KMS-11 (cell line): Measurements from ENCODE around the gene MIA3.

Experiments
- H2AFZ ChIP-seq: fragments of 200-600 bp; sonication (generic); 2 replicates; pipeline ENCODE4 v1.6.1; 2016; ENCODE audit warnings: antibody characterized with exemption, mixed run types, low read depth
- H3K27ac ChIP-seq: fragments of 200-600 bp; sonication (generic); 2 replicates; pipeline ENCODE4 v1.6.1; 2016; ENCODE audit warnings: mild to moderate bottlenecking, mixed run types
- H3K27me3 ChIP-seq: fragments of 200-600 bp; sonication (generic); 2 replicates; pipeline ENCODE4 v1.6.1; 2017; ENCODE audit warnings: mild to moderate bottlenecking, low read depth, mixed run types, moderate library complexity; ENCODE audit not compliant: insufficient read depth
- H3K36me3 ChIP-seq: fragments of 200-600 bp; sonication (generic); 2 replicates; pipeline ENCODE4 v1.6.1; 2017; ENCODE audit warnings: mild to moderate bottlenecking, mixed run types; ENCODE audit not compliant: insufficient read depth
- H3K4me1 ChIP-seq: fragments of 200-600 bp; sonication (generic); 2 replicates; pipeline ENCODE4 v1.6.1; 2016; ENCODE audit warnings: mild to moderate bottlenecking, low read depth, mixed run types; ENCODE audit not compliant: poor library complexity, severe bottlenecking
- H3K4me2 ChIP-seq: fragments of 200-600 bp; sonication (generic); 2 replicates; pipeline ENCODE4 v1.7.0; 2016; ENCODE audit warnings: mild to moderate bottlenecking, mixed run types
- H3K4me3 ChIP-seq: fragments of 200-600 bp; sonication (generic); IDR thresholded peaks from 2 replicates; pipeline ENCODE4 v1.6.1; 2017; ENCODE audit warnings: low read depth, low read length, mixed read lengths; ENCODE audit not compliant: insufficient read depth
- H3K79me2 ChIP-seq: fragments of 200-600 bp; sonication (generic); 2 replicates; pipeline ENCODE4 v1.6.1; 2016; ENCODE audit warnings: low read depth, mixed run types; ENCODE audit not compliant: insufficient read depth
- H3K9ac ChIP-seq: fragments of 200-600 bp; sonication (generic); 2 replicates; pipeline ENCODE4 v1.6.1; 2016; ENCODE audit warnings: mild to moderate bottlenecking, mixed run types
- H4K20me1 ChIP-seq: fragments of 200-600 bp; sonication (generic); 2 replicates; pipeline ENCODE4 v1.6.1; 2016; ENCODE audit warnings: mild to moderate bottlenecking, mixed run types; ENCODE audit not compliant: insufficient read depth
- CTCF ChIP-seq: fragments of 200-600 bp; sonication (generic); conservative IDR thresholded peaks from 2 replicates; pipeline ENCODE4 v1.6.1; 2017; ENCODE audit warnings: low read depth, mild to moderate bottlenecking, antibody characterized with exemption, low read length, moderate library complexity, mixed read lengths

MIA3 gene

GRCh38 chr1:222697203-222697602 lies 79.3 kb downstream of the MIA3 start:
- H4K20me1 ChIP-seq, result no peaks in the 10 kb centered on the region
- H3K4me3 ChIP-seq, result no peak overlapping the region
- H3K27me3 ChIP-seq, result no peaks in the 10 kb centered on the region
- H3K4me1 ChIP-seq, result no peaks in the 10 kb centered on the region
- H2AFZ ChIP-seq, result no peak overlapping the region
- TF ChIP-seq CTCF, result no peak
- H3K36me3 ChIP-seq, result no peaks in the 10 kb centered on the region
- no peak overlapping the region for H3K9ac ChIP-seq
- no peak overlapping the region for H3K4me2 ChIP-seq
- H3K27ac ChIP-seq, result no peak overlapping the region
- H3K79me2 ChIP-seq, result no peaks in the 10 kb centered on the region

GRCh38 chr1:222697826-222698225 lies 79.9 kb downstream of the MIA3 start:
- Histone ChIP-seq H4K20me1 (no peaks in the 10 kb centered on the region), H3K4me1 (no peaks in the 10 kb centered on the region), H3K79me2 (no peaks in the 10 kb centered on the region), H3K36me3 (0 out of 2 replicates have a peak, but pooled peaks cover under 1% of the 10 kb centered on the region), H3K27me3 (no peaks in the 10 kb centered on the region), H3K27ac (no peak overlapping the region), H3K4me3 (no peak overlapping the region), H3K4me2 (no peak overlapping the region), H3K9ac (no peak overlapping the region), H2AFZ (no peak overlapping the region)
- no peak for TF ChIP-seq CTCF

GRCh38 chr1:222702210-222702609 lies 84.3 kb downstream of the MIA3 start:
- Histone ChIP-seq H3K4me2 (no peak overlapping the region), H4K20me1 (no peaks in the 10 kb centered on the region), H3K9ac (no peak overlapping the region), H3K36me3 (0 out of 2 replicates have a peak, but pooled peaks cover 3% of the 10 kb centered on the region), H3K27ac (no peak overlapping the region), H3K4me1 (no peaks in the 10 kb centered on the region), H2AFZ (no peak overlapping the region), H3K79me2 (peaks cover 7% of the 10 kb centered on the region; the same call in 1 of the 2 replicates), H3K27me3 (no peaks in the 10 kb centered on the region), H3K4me3 (no peak overlapping the region)
- TF ChIP-seq CTCF, result no peak

GRCh38 chr1:222704260-222704659 lies 86.4 kb downstream of the MIA3 start:
- no peak for TF ChIP-seq CTCF
- Histone ChIP-seq H2AFZ (no peak overlapping the region), H4K20me1 (no peaks in the 10 kb centered on the region), H3K4me1 (no peaks in the 10 kb centered on the region), H3K9ac (no peak overlapping the region), H3K36me3 (0 out of 2 replicates have a peak, but pooled peaks cover 3% of the 10 kb centered on the region), H3K4me3 (no peak overlapping the region), H3K27ac (no peak overlapping the region), H3K4me2 (no peak overlapping the region), H3K27me3 (no peaks in the 10 kb centered on the region), H3K79me2 (peaks cover 11% of the 10 kb centered on the region; the same call in 1 of the 2 replicates)
